ENCODE results near the gene PARD3B. TPM values are rescaled to one million over a fixed set of nuclear protein-coding genes. Genes with fewer than 3 reads are reported as not detected.

The PARD3B gene
- total RNA-seq, 1 donor from 2014 or later, result 1.6 TPM

DNA sequence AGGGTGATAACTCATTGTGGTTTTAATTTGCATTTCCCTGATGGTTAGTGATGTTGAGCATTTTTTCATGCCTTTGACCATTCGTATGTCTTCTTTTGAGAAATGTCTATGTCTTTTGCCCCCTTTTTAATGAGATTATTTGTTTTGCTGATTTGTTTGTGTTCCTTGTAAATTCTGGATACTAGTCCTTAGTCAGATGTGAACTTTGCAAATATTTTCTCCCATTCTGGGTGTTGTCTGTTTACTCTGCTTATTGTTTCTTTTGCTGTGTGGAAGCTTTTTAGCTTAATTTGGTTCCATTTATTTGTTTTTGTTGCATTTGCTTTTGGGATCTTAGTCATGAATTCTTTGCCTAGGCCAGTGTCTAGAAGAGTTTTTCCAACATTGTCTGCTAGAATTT lies 192.0 kb downstream of the PARD3B start:
- TF ChIP-seq, protein P1, sequence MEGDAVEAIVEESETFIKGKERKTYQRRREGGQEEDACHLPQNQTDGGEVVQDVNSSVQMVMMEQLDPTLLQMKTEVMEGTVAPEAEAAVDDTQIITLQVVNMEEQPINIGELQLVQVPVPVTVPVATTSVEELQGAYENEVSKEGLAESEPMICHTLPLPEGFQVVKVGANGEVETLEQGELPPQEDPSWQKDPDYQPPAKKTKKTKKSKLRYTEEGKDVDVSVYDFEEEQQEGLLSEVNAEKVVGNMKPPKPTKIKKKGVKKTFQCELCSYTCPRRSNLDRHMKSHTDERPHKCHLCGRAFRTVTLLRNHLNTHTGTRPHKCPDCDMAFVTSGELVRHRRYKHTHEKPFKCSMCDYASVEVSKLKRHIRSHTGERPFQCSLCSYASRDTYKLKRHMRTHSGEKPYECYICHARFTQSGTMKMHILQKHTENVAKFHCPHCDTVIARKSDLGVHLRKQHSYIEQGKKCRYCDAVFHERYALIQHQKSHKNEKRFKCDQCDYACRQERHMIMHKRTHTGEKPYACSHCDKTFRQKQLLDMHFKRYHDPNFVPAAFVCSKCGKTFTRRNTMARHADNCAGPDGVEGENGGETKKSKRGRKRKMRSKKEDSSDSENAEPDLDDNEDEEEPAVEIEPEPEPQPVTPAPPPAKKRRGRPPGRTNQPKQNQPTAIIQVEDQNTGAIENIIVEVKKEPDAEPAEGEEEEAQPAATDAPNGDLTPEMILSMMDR (IDR thresholded peaks at IDR 0.05; ENCODE audit: insufficient read depth, low read length, severe bottlenecking), result no peak
- Histone ChIP-seq H3K36me3 (ENCODE audit: control insufficient read depth, insufficient read depth, low read length) (no peaks in the 10 kb centered on the region), H3K4me3 (ENCODE audit: low read depth, low read length) (no peak overlapping the region), H3K27me3 (ENCODE audit: control insufficient read depth, insufficient read depth, low read length) (no peaks in the 10 kb centered on the region)
- FAIRE-seq (no peak), DNase-seq (ENCODE audit: low read depth) (no peak)

GRCh38 chr2:204738721-204739120 lies 193.4 kb downstream of the PARD3B start:
- peak; percentile 11 for DNase-seq (ENCODE audit: low read depth)
- FAIRE-seq, result no peak
- Histone ChIP-seq H3K27me3 (ENCODE audit: control insufficient read depth, insufficient read depth, low read length) (no peaks in the 10 kb centered on the region), H3K36me3 (ENCODE audit: control insufficient read depth, insufficient read depth, low read length) (no peaks in the 10 kb centered on the region), H3K4me3 (ENCODE audit: low read depth, low read length) (no peak overlapping the region)
- TF ChIP-seq, protein P1 (IDR thresholded peaks at IDR 0.05; ENCODE audit: insufficient read depth, low read length, severe bottlenecking), result no peak

- TF ChIP-seq, protein P1 (IDR thresholded peaks at IDR 0.05; ENCODE audit: insufficient read depth, low read length, severe bottlenecking), result no peak
- Histone ChIP-seq H3K27me3 (ENCODE audit: control insufficient read depth, insufficient read depth, low read length) (no peaks in the 10 kb centered on the region), H3K36me3 (ENCODE audit: control insufficient read depth, insufficient read depth, low read length) (no peaks in the 10 kb centered on the region), H3K4me3 (ENCODE audit: low read depth, low read length) (no peak overlapping the region)
- FAIRE-seq (no peak), DNase-seq (ENCODE audit: low read depth) (no peak)
Measured at GRCh38 chr2:204743393-204743960, 198.2 kb downstream of the PARD3B start.

DNA sequence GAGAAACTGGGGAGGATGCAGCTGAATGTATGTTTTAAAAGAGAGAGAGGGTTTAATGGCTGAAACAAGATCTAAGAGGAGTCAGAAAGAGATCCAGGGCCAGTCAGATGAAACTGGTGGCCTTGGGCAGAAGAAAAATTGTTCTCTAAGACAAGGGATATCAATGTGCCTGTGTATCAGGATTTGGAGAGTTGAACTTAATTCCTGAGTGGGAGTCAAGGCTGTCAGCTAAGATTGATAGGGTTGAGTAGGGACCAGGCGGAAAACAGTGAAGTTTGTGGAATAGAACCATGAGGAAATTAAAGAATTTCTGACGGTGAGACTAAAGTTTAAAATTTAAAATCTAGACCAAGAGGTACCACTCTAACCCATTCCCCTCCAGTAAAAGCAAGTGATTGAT lies 199.2 kb downstream of the PARD3B start:
- TF ChIP-seq, protein P1 (IDR thresholded peaks at IDR 0.05; ENCODE audit: insufficient read depth, low read length, severe bottlenecking), result no peak
- no peak for FAIRE-seq
- no peak overlapping the region for H3K4me3 ChIP-seq (ENCODE audit: low read depth, low read length)
- no peaks in the 10 kb centered on the region for H3K36me3 ChIP-seq (ENCODE audit: control insufficient read depth, insufficient read depth, low read length)
- DNase-seq (ENCODE audit: low read depth), result no peak
- H3K27me3 ChIP-seq (ENCODE audit: control insufficient read depth, insufficient read depth, low read length), result no peaks in the 10 kb centered on the region

- Histone ChIP-seq H3K27me3 (ENCODE audit: control insufficient read depth, insufficient read depth, low read length) (no peaks in the 10 kb centered on the region), H3K36me3 (ENCODE audit: control insufficient read depth, insufficient read depth, low read length) (no peaks in the 10 kb centered on the region), H3K4me3 (ENCODE audit: low read depth, low read length) (no peak overlapping the region)
- TF ChIP-seq, protein P1 (IDR thresholded peaks at IDR 0.05; ENCODE audit: insufficient read depth, low read length, severe bottlenecking), result no peak
- DNase-seq (ENCODE audit: low read depth) (no peak), FAIRE-seq (no peak)
Measured at GRCh38 chr2:204748286-204748685, 203.0 kb downstream of the PARD3B start.

GRCh38 chr2:204749319-204749718 lies 204.0 kb downstream of the PARD3B start:
- FAIRE-seq (no peak), DNase-seq (ENCODE audit: low read depth) (peak; percentile 64)
- TF ChIP-seq, protein P1 (IDR thresholded peaks at IDR 0.05; ENCODE audit: insufficient read depth, low read length, severe bottlenecking), result no peak
- Histone ChIP-seq H3K36me3 (ENCODE audit: control insufficient read depth, insufficient read depth, low read length) (no peaks in the 10 kb centered on the region), H3K27me3 (ENCODE audit: control insufficient read depth, insufficient read depth, low read length) (no peaks in the 10 kb centered on the region), H3K4me3 (ENCODE audit: low read depth, low read length) (no peak overlapping the region)

All from bronchial epithelial cell (primary cell).